ENCODE measurements around the gene HOXA2.

- no peak for TF ChIP-seq POLR2AphosphoS5 (IDR thresholded peaks at IDR 0.05; ENCODE audit: low read depth, low read length)
- TF ChIP-seq POLR2A (IDR thresholded peaks at IDR 0.05; ENCODE audit: low read depth, low read length) = no peak
- TF ChIP-seq POU2F2 (IDR thresholded peaks at IDR 0.05; ENCODE audit: low read depth, low read length) = no peak
- TF ChIP-seq PAX5 (IDR thresholded peaks at IDR 0.05; ENCODE audit: insufficient read depth, low read length, severe bottlenecking) = no peak
Observed at GRCh38 chr7:27062946-27063345, 39.5 kb downstream of the HOXA2 start.
